Heart left ventricle (tissue), 16 donors: Measurements from ENCODE around the gene B9D2. TPM values are rescaled to one million over a fixed set of nuclear protein-coding genes. Genes with fewer than 3 reads are reported as not detected.

Source experiments
- ATAC-seq, 4 donors: fragments of 200-7000 bp; cut with Tn5 transposase; one replicate each; pipeline ENCODE4 v1.9.1; 2020 to 2022; ENCODE audit warnings: moderate library complexity in 4 of 4, mild to moderate bottlenecking in 3 of 4, moderate number of reproducible peaks in 1 of 4
- DNase-seq, 5 donors: peaks; one replicate each; pipeline ENCODE4 v3.0.0-alpha.2; 2020
- H3K27ac ChIP-seq, 12 donors: fragments of 200-600 bp; sonication (generic) in 4 of 12; one replicate each; pipeline versions ENCODE4 v1.5.0 to v1.8.0; 2016 to 2022; ENCODE audit warnings: mild to moderate bottlenecking in 2 of 12
- H3K27me3 ChIP-seq, 9 donors: fragments of 200-600 bp; sonication (generic) in 2 of 9; one replicate each; pipeline versions ENCODE4 v1.5.1 to v1.8.0; 2016 to 2022; ENCODE audit warnings: mild to moderate bottlenecking in 3 of 9
- H3K36me3 ChIP-seq, 9 donors: fragments of 200-600 bp; sonication (generic) in 2 of 9; one replicate each; pipeline versions ENCODE4 v1.5.0 to v1.8.0; 2018 to 2022; ENCODE audit warnings: mild to moderate bottlenecking in 2 of 9
- H3K4me1 ChIP-seq, 12 donors: fragments of 200-600 bp; sonication (generic) in 4 of 12; one replicate each; pipeline versions ENCODE4 v1.5.0 to v1.8.0; 2016 to 2022; ENCODE audit warnings: mild to moderate bottlenecking in 3 of 12
- H3K4me3 ChIP-seq, 12 donors: fragments of 200-600 bp; sonication (generic) in 4 of 12; one replicate each; pipeline versions ENCODE4 v1.5.0 to v1.8.0; 2017 to 2022; ENCODE audit warnings: mild to moderate bottlenecking in 9 of 12, moderate library complexity in 4 of 12
- H3K9me3 ChIP-seq, 12 donors: fragments of 200-600 bp; sonication (generic) in 4 of 12; one replicate each; pipeline versions ENCODE4 v1.5.0 to v1.8.0; 2016 to 2022; ENCODE audit warnings: mild to moderate bottlenecking in 1 of 12
- CTCF ChIP-seq, 12 donors: fragments of 200-600 bp; sonication (generic) in 4 of 12; IDR thresholded peaks; one replicate each; pipeline versions ENCODE4 v1.5.0 to v1.8.0; 2018 to 2022; ENCODE audit warnings: antibody characterized with exemption in 12 of 12, mild to moderate bottlenecking in 5 of 12
- POLR2A ChIP-seq, 2 donors: fragments of 450-650 bp; IDR thresholded peaks; one replicate each; pipeline ENCODE4 v1.6.1; 2017; ENCODE audit warnings: antibody characterized with exemption in 2 of 2, mild to moderate bottlenecking in 2 of 2, moderate library complexity in 2 of 2
- WGBS, 4 donors: extraction: QIAGEN DNeasy Blood & Tissue Kit in 2 of 4; methylation state at CpG; one replicate each; pipeline versions ENCODE4 v1.1.5 to v1.1.7; 2013 to 2018; 5-methylcytosine and 5-hydroxymethylcytosine counted together
- intact Hi-C, 10 donors: fragments of 100-400 bp; cut with DNase I; formaldehyde crosslinking; loops; one replicate each; pipeline versions ENCODE4 v1.11.1 to v1.14.2; 2022
- polyA plus RNA-seq, 2 donors: library from polyadenylated mRNA; stranded (reverse); fragments of 200-250 nt; gene quantifications; one replicate each; pipeline ENCODE4 v1.2.3, GENCODE V29; 2013
- total RNA-seq, 9 donors: library from RNA; depleted of rRNA in 2 of 9; stranded (reverse); fragments of >200 nt in 2 of 9; fragmentation: NEBNext Ultra II Directional in 3 of 9; extraction: Animal tissue kit (Norgen Biotek cat#: 25700) in 3 of 9; gene quantifications; one replicate each; pipeline versions ENCODE4 v1.1.0 to v1.2.4, GENCODE V29; 2016 to 2023
- donor health status: ischemic (EF 13 %, LVEDD 7.1; RV severe dilation, severe dysfunction).
- donor health status: healthy with polysubstance abuse.
- donor health status: DM: no; HTN: yes; CAD: no.
- donor health status: DM: no; HTN: no; CAD: no.
- donor health status: ischemic (EF 25% LVEDD 6.9; RV normal size, moderate dysfunction).
- donor health status: ischemic (EF 25% LVEDD 5.7; RV mildly dilated, moderate dysfunction).
- donor health status: healthy.
- donor health status: DM: yes; HTN: yes; CAD: no.
- donor health status: ischemic (EF 35%, LVEDD 5.7; RV mildly dilated, moderate dysfunction).
- donor health status: nonischemic (EF 11% LVEDD 7.7; RV severe dilation, severe dysfunction).
- donor health status: DM: yes; HTN: yes; CAD: no.
- donor health status: PGD.
- donor health status: ischemic (EF 29% LVEDD 5.4; RV normal size, mild dysfunction).
- donor health status: nonischemic (EF 23%, LVEDD 6.1; RV moderate dilation, normal function).

The B9D2 gene
- total and polyA plus RNA-seq, 11 donors: 1.9 to 14.6 (median 3.3) TPM

GRCh38 chr19:41398598-41398997, 34.6 kb upstream of the B9D2 start:
- TF ChIP-seq POLR2A (IDR thresholded peaks at IDR 0.05): no peak
- TF ChIP-seq CTCF (IDR thresholded peaks at IDR 0.05): no peak
- Histone ChIP-seq H3K4me3 (peak overlapping the region; percentile 61 to 99 (median 90)), H3K4me1 (peaks cover 4 to 54% (median 37%) of the 10 kb centered on the region in 12 donors), H3K27me3 (no peaks in the 10 kb centered on the region), H3K27ac (peak overlapping the region in 5 of 12 donors; percentile 90 to 98 (median 93)), H3K36me3 (peaks cover 0 to 12% (median 0%) of the 10 kb centered on the region in 9 donors), H3K9me3 (no peaks in the 10 kb centered on the region)
- intact Hi-C loops: loop anchor here in 6 of 10 donors (2.0 to 5.0 kb wide), 3 partner anchors 39 to 44 kb away; partner anchors contain the start of genes DMAC2 (in 5 of the 6) and ERICH4 (in 1 of the 6)
- WGBS, 4 donors: 33 to 47% (median 38%) methylated on average over 3 of the region's 3 CpGs
- DNase-seq (no peak), ATAC-seq (no peak)

DNA sequence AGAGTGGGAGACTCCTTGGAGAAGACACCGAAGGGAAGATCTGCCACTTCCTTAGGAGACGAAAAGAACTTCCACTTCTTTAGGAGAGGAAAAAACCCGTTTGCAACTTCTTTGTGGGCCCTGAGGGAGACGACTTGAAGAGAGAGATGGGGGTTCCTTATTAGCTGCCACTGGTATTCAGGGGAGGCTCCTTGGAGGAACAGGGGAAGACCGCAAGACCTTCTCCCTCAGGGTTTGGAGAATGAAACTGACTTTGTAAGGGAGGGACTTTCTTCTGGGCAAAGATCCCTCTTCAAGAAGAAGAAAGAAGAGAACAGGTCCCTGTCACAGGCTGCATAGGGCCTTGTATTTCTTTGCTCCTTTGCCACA, 34.1 kb upstream of the B9D2 start:
- H3K36me3 ChIP-seq: peaks cover 0 to 7% (median 0%) of the 10 kb centered on the region in 9 donors
- no peak for TF ChIP-seq POLR2A (IDR thresholded peaks at IDR 0.05)
- no peak for TF ChIP-seq CTCF (IDR thresholded peaks at IDR 0.05)
- no peaks in the 10 kb centered on the region for H3K27me3 ChIP-seq
- H3K4me3 ChIP-seq: peak overlapping the region; percentile 61 to 99 (median 90)
- ATAC-seq: no peak
- H3K4me1 ChIP-seq: peaks cover 4 to 48% (median 34%) of the 10 kb centered on the region in 12 donors
- intact Hi-C loops: loop anchor here in 6 of 10 donors (2.0 to 5.0 kb wide), 3 partner anchors 39 to 44 kb away; partner anchors contain the start of genes DMAC2 (in 5 of the 6) and ERICH4 (in 1 of the 6)
- H3K27ac ChIP-seq: peak overlapping the region; percentile 83 to 98 (median 91)
- no peaks in the 10 kb centered on the region for H3K9me3 ChIP-seq
- no peak for DNase-seq
- WGBS, 4 donors: 0 to 1% (median 1%) methylated on average over 5 of the region's 5 CpGs

DNA sequence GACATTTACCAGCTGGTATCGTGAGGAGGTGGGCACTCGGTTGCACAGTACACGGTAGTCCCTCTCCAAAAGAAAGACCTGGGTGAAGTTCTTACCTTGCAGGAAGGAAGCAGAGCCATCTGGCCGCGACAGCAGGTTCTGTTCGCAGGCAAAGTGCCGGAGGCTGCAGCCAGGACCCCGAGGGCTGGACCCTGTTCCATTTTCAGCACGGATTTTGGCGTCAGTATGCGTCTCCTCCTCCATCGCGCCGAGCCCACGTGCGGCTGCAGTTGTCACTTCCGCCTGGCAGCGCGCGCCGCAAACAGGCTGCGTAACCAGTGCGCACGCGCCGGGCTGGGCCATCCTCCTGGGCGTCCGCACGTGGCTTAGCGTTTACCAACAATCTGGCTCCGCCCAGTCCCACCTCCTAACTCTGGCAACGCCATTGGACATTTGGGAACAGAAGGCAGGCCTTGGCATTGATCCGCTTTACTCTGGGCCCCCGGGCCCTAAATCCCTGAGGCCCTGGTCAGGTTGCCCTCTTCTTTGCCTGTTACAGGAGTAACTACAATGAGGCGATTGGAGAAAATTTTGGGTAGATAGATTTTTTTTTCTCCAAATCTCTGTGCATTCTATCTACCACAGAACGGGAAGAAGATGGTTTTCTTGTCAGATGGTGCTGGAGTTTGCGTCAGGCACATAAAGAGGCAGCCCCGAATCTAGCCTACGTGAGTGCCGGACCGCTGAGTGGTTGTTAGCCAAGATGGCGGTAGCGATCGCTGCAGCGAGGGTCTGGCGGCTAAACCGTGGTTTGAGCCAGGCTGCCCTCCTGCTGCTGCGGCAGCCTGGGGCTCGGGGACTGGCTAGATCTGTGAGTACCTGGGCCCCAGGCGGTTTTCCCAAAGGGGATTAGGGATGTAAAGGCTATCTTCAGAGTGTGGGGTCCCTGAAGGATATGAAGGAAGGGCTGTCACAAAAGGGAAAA, 33.4 kb upstream of the B9D2 start, which contains the start of the genes BCKDHA and EXOSC5:
Gene BCKDHA, plus strand, starts transcription at position 733 of the 964 bp plus-strand sequence. Its CDS starts 10 bp downstream, at position 743.
Gene EXOSC5, minus strand, starts transcription at position 274 of the 964 bp plus-strand sequence. Its CDS starts 31 bp downstream, at position 243.
- Histone ChIP-seq H3K27me3 (no peaks in the 10 kb centered on the region), H3K4me1 (peaks cover 4 to 47% (median 33%) of the 10 kb centered on the region in 12 donors), H3K4me3 (peak within 1 kb of the TSS; percentile 61 to 99 (median 90)), H3K36me3 (peaks cover 0 to 7% (median 0%) of the 10 kb centered on the region in 9 donors), H3K9me3 (no peaks in the 10 kb centered on the region), H3K27ac (peak within 1 kb of the TSS; percentile 83 to 98 (median 91))
- 0 to 1% (median 0%) methylated on average over 49 to 50 of the region's 50 CpGs for WGBS, 4 donors
- DNase-seq (peak; percentile 99 to 100 (median 99)), ATAC-seq (peak; percentile 98 to 99 (median 98))
- intact Hi-C loops: loop anchor here in 8 of 10 donors (1.0 to 5.0 kb wide), 5 partner anchors 33 to 45 kb away; partner anchors contain the start of genes DMAC2 (in 6 of the 8), B9D2 (in 1 of the 8) and ERICH4 (in 1 of the 8)
- TF ChIP-seq POLR2A (IDR thresholded peaks at IDR 0.05) (peak in 1 of 2 donors; percentile 29), CTCF (IDR thresholded peaks at IDR 0.05) (peak in 1 of 12 donors; percentile 8)
